T1000 (cell line): ENCODE measurements around the gene CDC25C.
A peak's percentile ranks its signal among the peaks of the same experiment; 100 is the strongest.
"Not testable (repeated sequence)": the region's sequence is repeated elsewhere in the genome, so short reads cannot be mapped to it uniquely, and the experiment has no call there.

ENCODE experiments used
- DNase-seq: peaks from one replicate; lab custom pipeline; 2025; ENCODE audit warnings: mixed read lengths; lab: John Stamatoyannopoulos, UW

Gene CDC25C

GRCh38 chr5:138346889-138347288, 15.3 kb upstream of the CDC25C start:
- no peak for DNase-seq

- DNase-seq = no peak
Measured at GRCh38 chr5:138344887-138345622, 13.5 kb upstream of the CDC25C start.

DNA sequence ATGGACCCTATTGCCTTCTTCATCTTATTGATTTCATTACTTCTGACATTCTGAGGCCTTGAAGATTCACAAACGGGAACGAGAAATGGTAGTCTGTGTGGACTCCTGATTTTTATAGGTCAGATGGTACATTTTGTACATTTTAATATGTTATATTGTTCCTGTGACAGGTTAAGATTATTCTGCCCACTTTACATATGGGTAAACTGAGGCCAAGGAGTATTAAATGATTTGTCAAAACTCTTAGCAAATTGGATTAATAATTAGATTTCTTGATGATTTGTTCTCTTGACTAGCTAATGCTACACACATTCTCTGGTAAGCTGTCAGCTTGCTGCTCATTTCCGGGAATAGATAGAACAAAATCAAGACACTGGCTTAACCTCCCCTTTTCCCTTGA, 8.4 kb upstream of the CDC25C start:
- DNase-seq = no peak

GRCh38 chr5:138339464-138339863, 7.9 kb upstream of the CDC25C start:
- DNase-seq = no peak

GRCh38 chr5:138339091-138339456, 7.5 kb upstream of the CDC25C start:
- DNase-seq = no peak

GRCh38 chr5:138338411-138339090, 6.9 kb upstream of the CDC25C start:
- no peak for DNase-seq

- DNase-seq = peak; percentile 90
Measured at GRCh38 chr5:138337685-138338410, 6.2 kb upstream of the CDC25C start, which contains the start of gene FAM53C. TSS of gene FAM53C (plus strand) at chr5:138338266. CDS start at chr5:138341336, 3,070 bp downstream.

DNA sequence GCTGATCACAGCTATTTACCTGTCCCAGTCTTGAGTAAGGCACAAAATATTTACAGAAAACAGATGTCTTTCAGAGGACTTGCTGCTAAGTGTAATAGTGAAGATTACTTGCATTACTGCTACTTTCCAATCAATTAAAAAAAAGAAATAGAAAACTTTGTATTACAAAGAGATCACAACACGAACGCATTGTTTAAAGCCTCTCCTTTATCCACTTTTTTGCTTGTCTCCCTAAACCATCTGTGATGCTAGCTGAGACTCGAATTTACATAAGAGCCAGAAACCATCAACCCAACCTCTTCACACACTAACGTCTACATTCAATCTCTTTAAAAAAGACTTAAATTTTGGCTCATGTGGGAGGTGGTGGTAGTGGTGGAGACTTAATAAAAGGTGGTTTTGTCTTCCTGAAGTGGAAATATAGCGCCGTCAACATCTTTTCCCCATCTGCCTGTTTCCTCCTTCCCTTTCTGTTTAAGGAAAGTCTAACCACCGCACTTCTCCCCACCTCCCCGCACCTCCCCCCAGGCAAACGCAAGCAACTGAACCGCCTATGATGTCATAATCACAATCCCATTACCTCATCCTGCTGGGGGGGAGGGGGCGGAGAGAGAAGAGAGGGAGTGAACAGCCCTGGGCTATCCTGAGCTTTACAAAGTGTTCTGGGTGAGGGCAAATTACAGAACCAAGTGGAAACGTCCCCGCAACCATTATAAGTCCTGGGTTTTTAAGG, 5.5 kb upstream of the CDC25C start:
- no peak for DNase-seq

DNA sequence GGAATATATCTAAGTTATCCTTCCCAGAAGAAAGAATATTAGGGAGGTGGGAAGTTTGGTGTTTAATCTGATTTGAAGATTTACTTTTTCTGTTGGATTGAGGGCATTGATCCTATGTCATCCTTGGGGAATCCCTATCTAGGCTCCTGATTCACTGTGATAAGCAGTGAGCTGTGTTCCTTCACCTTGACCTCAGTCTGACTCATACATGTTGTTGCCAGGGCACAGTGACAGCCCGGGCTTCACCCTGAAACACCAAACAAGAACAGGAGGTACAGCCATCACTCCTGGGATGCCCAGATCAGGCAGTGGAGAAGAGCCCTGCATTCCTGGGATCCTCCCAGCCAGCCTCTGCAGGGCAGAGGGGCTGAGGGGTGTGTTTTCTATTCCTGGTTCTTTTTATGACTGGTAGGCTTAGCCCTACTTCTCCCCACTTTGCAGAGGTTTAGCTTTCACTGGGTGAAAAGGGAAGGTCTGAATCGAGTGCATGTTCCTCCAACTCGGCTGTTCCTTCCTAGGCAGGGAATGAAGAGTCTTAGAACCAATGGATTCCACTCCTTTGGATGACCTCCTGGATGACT, 3.4 kb upstream of the CDC25C start:
- DNase-seq = peak; percentile 5

DNA sequence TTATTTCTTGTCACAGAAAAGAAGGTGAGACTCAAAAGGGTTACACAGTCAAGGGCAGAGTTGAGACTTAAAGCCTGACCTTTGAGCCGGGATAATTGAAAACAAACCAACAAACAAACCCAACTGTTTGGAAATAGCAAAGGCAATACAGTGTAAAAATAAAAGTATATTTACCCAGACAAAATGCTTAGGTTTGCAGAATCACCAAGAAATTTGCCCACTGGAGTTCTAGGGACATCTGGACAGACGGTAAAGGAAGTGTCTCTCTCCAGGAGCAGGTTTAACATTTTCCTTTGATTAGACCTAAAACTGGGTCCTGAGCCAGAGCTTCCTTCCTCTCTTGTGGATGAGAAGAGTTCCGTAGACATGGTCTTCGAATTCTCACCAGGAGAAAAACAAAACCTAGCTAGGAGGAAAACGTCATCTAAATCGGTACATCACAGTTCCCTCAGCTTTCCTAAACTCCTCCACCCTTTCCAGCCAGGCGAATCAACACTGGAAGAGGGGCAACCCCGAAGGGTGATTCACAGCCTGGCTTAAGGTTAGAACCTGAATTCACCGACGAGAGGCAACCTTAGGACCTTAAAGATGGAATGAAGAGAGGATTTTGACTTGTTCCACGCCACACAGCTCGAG, 673 bp downstream of the CDC25C start:
- DNase-seq = no peak

- DNase-seq = not testable (repeated sequence)
Measured at GRCh38 chr5:138318211-138318610, 13.4 kb downstream of the CDC25C start.

GRCh38 chr5:138316355-138316754, 15.2 kb downstream of the CDC25C start:
- DNase-seq = no peak

DNA sequence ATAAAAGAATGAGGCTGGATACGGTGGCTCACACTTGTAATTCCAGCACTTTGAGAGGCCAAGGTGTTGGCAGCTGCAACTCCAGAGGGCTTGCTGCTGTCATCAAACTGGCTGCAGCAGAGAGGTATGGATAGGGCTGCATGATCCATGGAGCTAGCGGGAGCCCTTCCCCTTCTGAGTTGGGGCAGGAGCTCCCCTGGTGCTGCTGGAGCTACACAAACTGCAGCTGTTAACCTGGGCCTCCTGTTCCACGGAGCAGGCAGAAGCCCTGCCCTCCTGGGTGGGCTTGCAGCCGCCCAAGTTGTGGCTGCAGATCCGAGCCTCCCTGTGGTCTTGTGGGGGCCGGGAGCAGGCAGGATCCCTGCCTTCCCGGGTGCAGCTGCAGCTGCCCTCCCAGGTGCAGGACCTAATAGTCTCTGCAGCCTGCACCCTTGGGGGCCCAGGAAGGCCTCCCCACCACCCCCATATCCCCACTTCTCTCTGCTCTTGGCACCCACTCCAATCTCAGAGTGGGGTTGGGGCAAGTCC, 15.8 kb downstream of the CDC25C start:
- no peak for DNase-seq

DNA sequence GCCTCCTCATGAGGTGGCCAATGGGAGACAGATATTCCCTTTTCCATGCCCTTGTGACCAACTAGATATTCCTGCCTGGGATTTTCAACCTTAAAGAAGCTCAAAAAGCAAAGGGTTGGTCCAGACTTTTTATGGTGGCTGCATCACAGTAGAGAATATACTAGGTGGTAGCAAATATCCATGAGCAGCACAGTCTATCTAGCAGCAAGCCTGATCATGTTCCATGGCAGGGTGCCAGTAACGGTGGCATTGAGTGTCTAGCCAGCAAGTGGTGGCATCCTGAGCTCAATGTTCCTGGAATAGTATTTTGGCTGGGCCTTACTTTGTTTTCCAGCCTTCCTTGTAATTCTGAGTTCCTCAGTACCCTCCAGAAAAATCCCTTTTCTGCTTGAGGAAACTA, 25.8 kb downstream of the CDC25C start:
- no peak for DNase-seq

DNA sequence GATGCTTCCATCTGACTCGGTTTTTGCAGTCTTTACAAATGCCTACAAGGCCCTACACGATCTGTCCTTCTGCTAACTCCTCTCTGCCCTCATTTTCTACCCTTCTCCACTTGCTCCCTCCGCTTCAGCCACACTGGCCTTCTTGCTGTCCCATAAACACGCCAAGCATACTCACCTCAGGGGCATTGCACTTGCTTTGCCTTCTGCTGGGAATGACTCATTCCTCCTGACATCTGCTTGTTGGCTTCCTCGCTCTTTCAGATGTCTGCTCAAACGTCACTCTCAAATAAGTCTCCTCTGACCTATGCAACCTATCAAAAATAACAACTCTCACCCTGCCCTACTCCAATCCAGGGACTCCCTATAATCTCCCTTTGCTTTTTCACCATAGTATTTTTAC, 28.2 kb downstream of the CDC25C start:
- DNase-seq = no peak

GRCh38 chr5:138289296-138289695, 42.3 kb downstream of the CDC25C start:
- DNase-seq = no peak

- DNase-seq = no peak
Measured at GRCh38 chr5:138287246-138287645, 44.4 kb downstream of the CDC25C start.

- DNase-seq = no peak
Measured at GRCh38 chr5:138282920-138283742, 48.5 kb downstream of the CDC25C start.

- no peak for DNase-seq
Measured at GRCh38 chr5:138280915-138281314, 50.7 kb downstream of the CDC25C start.

GRCh38 chr5:138276402-138277054, 55.1 kb downstream of the CDC25C start:
- no peak for DNase-seq
